ENCODE results near the gene ZCWPW1. TPM values are rescaled to one million over a fixed set of nuclear protein-coding genes. Genes with fewer than 3 reads are reported as not detected.
"Not testable (repeated sequence)": the region's sequence is repeated elsewhere in the genome, so short reads cannot be mapped to it uniquely, and the experiment has no call there.

The ZCWPW1 gene
- total and polyA plus RNA-seq, 12 donors = 3.3 to 7.5 (median 4.2) TPM

- TF ChIP-seq CTCF (IDR thresholded peaks at IDR 0.05) = no peak
Observed at GRCh38 chr7:100441641-100442535, 13.4 kb upstream of the ZCWPW1 start.

GRCh38 chr7:100439244-100439643 is 10.7 kb upstream of the ZCWPW1 start:
- H3K27ac ChIP-seq; H3K4me3 ChIP-seq; DNase-seq; H3K27me3 ChIP-seq; intact Hi-C loops (cut with DNase I); ATAC-seq; H3K9me3 ChIP-seq: not testable (repeated sequence)
- WGBS, 2 donors = 89% methylated on average over 7 of the region's 7 CpGs
- peaks cover 0 to 11% (median 5%) of the 10 kb centered on the region in 9 donors for H3K36me3 ChIP-seq
- H3K4me1 ChIP-seq = peaks cover 6 to 28% (median 21%) of the 10 kb centered on the region in 9 donors

More at GRCh38 chr7:100441641-100442535, 13.4 kb upstream of the ZCWPW1 start:
- ATAC-seq (no peak), DNase-seq (no peak)
- Histone ChIP-seq H3K27ac (no peak overlapping the region), H3K4me3 (no peak overlapping the region), H3K27me3 (no peaks in the 10 kb centered on the region), H3K4me1 (peaks cover 0 to 28% (median 21%) of the 10 kb centered on the region in 9 donors), H3K36me3 (no peaks in the 10 kb centered on the region), H3K9me3 (no peaks in the 10 kb centered on the region)
- intact Hi-C loops (cut with DNase I) = no loop called here
- 92 to 94% methylated on average over 11 of the region's 11 CpGs for WGBS, 2 donors

- 95 to 96% methylated on average over 8 of the region's 8 CpGs for WGBS, 2 donors
- H3K27me3 ChIP-seq; intact Hi-C loops (cut with DNase I); H3K9me3 ChIP-seq; H3K4me3 ChIP-seq; ATAC-seq; H3K27ac ChIP-seq; DNase-seq: not testable (repeated sequence)
- Histone ChIP-seq H3K36me3 (peaks cover 0 to 16% (median 10%) of the 10 kb centered on the region in 9 donors), H3K4me1 (peaks cover 6 to 28% (median 19%) of the 10 kb centered on the region in 9 donors)
Observed at GRCh38 chr7:100438731-100439130, 10.2 kb upstream of the ZCWPW1 start.

- H3K4me3 ChIP-seq = no peak overlapping the region
- H3K27me3 ChIP-seq = no peaks in the 10 kb centered on the region
- peaks cover 0 to 21% (median 15%) of the 10 kb centered on the region in 9 donors for H3K36me3 ChIP-seq
- WGBS, 2 donors = 46 to 56% methylated on average over 2 of the region's 2 CpGs
- no peak for DNase-seq
- peak overlapping the region in 1 of 10 donors; percentile 10 for H3K27ac ChIP-seq
- no peaks in the 10 kb centered on the region for H3K9me3 ChIP-seq
- no peak for TF ChIP-seq CTCF (IDR thresholded peaks at IDR 0.05)
- ATAC-seq = no peak
- H3K4me1 ChIP-seq = peaks cover 6 to 29% (median 17%) of the 10 kb centered on the region in 9 donors
- intact Hi-C loops (cut with DNase I) = no loop called here
Observed at GRCh38 chr7:100438172-100438571, 9.7 kb upstream of the ZCWPW1 start.

GRCh38 chr7:100437150-100438100 is 8.9 kb upstream of the ZCWPW1 start:
- TF ChIP-seq CTCF (IDR thresholded peaks at IDR 0.05) = no peak
- ATAC-seq (no peak), DNase-seq (no peak)
- Histone ChIP-seq H3K9me3 (no peaks in the 10 kb centered on the region), H3K36me3 (peaks cover 0 to 29% (median 16%) of the 10 kb centered on the region in 9 donors), H3K27ac (peak overlapping the region in 9 of 10 donors; percentile 92 to 99 (median 97)), H3K27me3 (no peaks in the 10 kb centered on the region), H3K4me1 (peaks cover 6 to 36% (median 20%) of the 10 kb centered on the region in 9 donors), H3K4me3 (peak overlapping the region in 9 of 10 donors; percentile 62 to 98 (median 91))
- 91 to 92% methylated on average over 28 of the region's 28 CpGs for WGBS, 2 donors
- intact Hi-C loops (cut with DNase I) = no loop called here
